Nephron progenitor cell (in vitro differentiated cells): ENCODE results near the gene MIA2.

Source experiments
- DNase-seq: peaks from one replicate; pipeline ENCODE4 v3.0.0; 2021
- H3K27ac Mint-ChIP-seq: 2 replicates; pipeline ENCODE4 v1.8.0; 2021; ENCODE audit warnings: mild to moderate bottlenecking, moderate library complexity, mixed read lengths
- H3K27me3 Mint-ChIP-seq: 2 replicates; pipeline ENCODE4 v1.8.0; 2021; ENCODE audit warnings: mild to moderate bottlenecking, low read depth, mixed read lengths; ENCODE audit not compliant: poor library complexity
- H3K36me3 Mint-ChIP-seq: 2 replicates; pipeline ENCODE4 v1.8.0; 2021; ENCODE audit warnings: low read depth, mixed read lengths
- H3K4me1 Mint-ChIP-seq: 2 replicates; pipeline ENCODE4 v1.8.0; 2021; ENCODE audit warnings: mixed read lengths
- H3K4me3 Mint-ChIP-seq: 2 replicates; pipeline ENCODE4 v1.8.0; 2021; ENCODE audit warnings: mild to moderate bottlenecking, moderate library complexity, mixed read lengths
- H3K9me3 Mint-ChIP-seq: 2 replicates; pipeline ENCODE4 v1.8.0; 2021; ENCODE audit warnings: mild to moderate bottlenecking, moderate library complexity, mixed read lengths
- TF ChIP-seq, protein P1 (sequence below): fragments of 200-600 bp; sonication (generic); IDR thresholded peaks from 2 replicates; pipeline ENCODE4 v1.5.0; 2021; ENCODE audit warnings: antibody characterized with exemption

MIA2 gene

DNA sequence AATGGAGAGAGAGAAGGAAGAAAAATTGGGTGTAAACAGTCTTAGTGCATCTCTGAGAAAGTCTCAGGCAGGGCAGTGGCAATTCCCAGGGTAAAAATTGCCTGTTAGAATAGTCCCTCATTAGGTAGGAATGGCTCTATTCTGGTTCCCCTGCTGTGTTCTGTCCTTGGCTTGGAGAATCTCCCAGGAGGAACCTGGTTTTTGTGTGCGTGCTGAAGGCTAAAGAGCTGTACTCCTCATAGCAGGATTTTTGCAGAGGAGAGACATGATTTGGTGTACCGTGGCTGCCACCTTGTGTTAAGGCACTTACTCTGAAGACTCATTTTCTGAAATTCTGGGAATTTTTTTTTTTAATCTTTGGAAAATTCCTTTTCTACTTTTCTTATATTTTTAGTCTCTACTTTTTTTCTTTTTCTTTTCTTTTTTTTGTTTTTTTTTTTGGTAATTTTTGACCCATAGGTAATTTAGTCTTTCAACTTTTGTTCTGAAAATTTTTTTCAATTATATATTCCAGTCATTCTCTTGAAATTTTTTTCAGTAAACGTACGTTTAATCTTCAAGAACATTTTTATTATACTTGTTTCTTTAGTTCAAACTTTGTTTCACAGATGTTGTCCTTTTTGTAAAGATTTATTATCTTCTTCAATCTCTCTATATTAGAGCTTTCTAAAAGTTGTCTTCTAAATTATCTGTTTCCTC, 134.7 kb downstream of the MIA2 start:
- DNase-seq: peak; percentile 57
- peaks cover 28% of the 10 kb centered on the region for H3K9me3 Mint-ChIP-seq
- peak overlapping the region; percentile 24 for H3K27ac Mint-ChIP-seq
- H3K27me3 Mint-ChIP-seq: no peaks in the 10 kb centered on the region
- TF ChIP-seq, protein P1, sequence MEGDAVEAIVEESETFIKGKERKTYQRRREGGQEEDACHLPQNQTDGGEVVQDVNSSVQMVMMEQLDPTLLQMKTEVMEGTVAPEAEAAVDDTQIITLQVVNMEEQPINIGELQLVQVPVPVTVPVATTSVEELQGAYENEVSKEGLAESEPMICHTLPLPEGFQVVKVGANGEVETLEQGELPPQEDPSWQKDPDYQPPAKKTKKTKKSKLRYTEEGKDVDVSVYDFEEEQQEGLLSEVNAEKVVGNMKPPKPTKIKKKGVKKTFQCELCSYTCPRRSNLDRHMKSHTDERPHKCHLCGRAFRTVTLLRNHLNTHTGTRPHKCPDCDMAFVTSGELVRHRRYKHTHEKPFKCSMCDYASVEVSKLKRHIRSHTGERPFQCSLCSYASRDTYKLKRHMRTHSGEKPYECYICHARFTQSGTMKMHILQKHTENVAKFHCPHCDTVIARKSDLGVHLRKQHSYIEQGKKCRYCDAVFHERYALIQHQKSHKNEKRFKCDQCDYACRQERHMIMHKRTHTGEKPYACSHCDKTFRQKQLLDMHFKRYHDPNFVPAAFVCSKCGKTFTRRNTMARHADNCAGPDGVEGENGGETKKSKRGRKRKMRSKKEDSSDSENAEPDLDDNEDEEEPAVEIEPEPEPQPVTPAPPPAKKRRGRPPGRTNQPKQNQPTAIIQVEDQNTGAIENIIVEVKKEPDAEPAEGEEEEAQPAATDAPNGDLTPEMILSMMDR: peak; percentile 62
- H3K36me3 Mint-ChIP-seq: peaks cover 27% of the 10 kb centered on the region
- H3K4me1 Mint-ChIP-seq: peaks cover 5% of the 10 kb centered on the region
- no peak overlapping the region for H3K4me3 Mint-ChIP-seq

DNA sequence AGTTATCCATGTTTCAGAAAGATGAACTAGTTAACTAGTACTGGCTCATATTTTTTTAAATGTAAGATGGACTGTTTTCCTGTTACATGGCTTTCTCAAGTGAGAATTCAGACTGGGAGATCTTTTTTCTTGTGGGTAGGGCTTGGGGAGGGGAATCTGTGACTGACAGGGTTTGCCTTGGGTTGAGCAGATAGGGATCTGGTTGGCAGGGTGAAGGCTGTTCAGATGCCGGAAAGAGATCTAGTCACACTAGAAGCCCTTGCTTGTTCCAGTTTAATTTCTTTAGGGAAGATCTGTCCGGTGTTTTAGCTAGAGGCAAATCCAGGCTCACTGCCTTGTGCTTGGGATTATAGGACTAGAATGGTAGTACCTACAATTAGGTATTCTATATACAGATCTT, 135.3 kb downstream of the MIA2 start:
- TF ChIP-seq, protein P1: no peak

DNA sequence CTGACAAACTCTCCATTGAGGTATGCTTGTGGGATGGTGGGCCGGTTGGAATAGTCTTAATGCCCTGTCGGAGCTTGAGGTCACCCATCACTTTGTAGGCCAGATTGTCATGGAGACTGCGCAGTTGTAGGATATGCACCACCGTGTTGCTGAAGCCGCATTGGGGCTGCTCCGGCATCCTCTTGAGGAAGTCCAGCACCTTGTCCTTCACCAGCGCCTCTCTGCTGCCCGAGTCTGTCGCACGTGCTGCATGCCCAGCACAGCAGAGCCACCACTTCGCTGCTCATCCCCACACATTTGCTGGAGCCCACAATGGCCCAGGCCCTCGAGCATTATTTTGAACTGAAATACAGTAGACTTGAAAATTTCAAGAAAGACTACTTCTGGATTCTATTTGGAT, 136.7 kb downstream of the MIA2 start:
- Mint-ChIP-seq H3K4me3 (no peak overlapping the region), H3K4me1 (peaks cover 5% of the 10 kb centered on the region), H3K9me3 (peaks cover 8% of the 10 kb centered on the region), H3K27ac (peak overlapping the region; percentile 60), H3K27me3 (no peaks in the 10 kb centered on the region), H3K36me3 (peaks cover 7% of the 10 kb centered on the region)
- DNase-seq: no peak
- TF ChIP-seq, protein P1: no peak

More for the DNA sequence above, 135.3 kb downstream of the MIA2 start:
- no peak for DNase-seq
- Mint-ChIP-seq H3K36me3 (peaks cover 21% of the 10 kb centered on the region), H3K27ac (no peak overlapping the region), H3K4me3 (no peak overlapping the region), H3K9me3 (peaks cover 21% of the 10 kb centered on the region), H3K27me3 (no peaks in the 10 kb centered on the region), H3K4me1 (peaks cover 5% of the 10 kb centered on the region)

DNA sequence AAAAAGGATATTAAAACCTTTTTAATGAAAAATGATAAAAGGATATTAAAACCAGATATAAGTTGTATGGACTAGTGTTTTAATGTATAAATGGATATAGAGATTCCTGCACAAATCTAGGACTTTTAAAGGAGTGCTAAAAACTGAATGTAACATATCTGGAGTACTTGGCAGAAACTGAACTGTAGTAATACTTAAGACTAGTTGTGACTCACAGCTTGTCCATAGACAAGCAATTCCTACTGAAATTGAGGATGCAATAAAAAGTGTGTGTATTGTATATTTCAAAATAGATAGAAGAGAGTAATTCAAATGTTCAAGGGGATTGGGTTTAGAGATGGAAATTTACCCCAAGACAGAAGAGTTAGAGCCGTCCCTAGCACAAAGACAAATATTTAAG, 138.9 kb downstream of the MIA2 start:
- peaks cover 14% of the 10 kb centered on the region for H3K4me1 Mint-ChIP-seq
- no peak overlapping the region for H3K27ac Mint-ChIP-seq
- H3K36me3 Mint-ChIP-seq: no peaks in the 10 kb centered on the region
- no peak overlapping the region for H3K4me3 Mint-ChIP-seq
- TF ChIP-seq, protein P1: no peak
- no peak for DNase-seq
- no peaks in the 10 kb centered on the region for H3K9me3 Mint-ChIP-seq
- no peaks in the 10 kb centered on the region for H3K27me3 Mint-ChIP-seq

DNA sequence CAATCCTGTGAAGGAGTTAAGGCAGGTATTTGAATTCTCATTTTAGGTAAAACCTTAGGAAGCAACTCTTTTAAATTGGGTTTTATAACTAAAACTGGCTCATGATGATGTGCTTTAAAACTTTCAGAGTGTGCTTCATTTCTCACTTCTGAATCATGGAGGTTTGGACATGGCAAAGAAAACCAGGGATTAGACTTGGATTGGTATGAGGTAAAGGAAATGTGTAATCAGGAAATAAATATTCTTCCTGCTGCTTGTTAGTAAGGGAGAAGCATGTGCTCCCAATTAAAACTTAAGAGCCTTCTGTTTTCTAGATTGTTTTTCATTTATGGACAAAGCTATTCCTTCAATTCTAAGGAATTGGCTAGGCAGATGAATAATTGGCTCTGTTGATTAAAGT, 141.1 kb downstream of the MIA2 start:
- TF ChIP-seq, protein P1: no peak
- Mint-ChIP-seq H3K27me3 (no peaks in the 10 kb centered on the region), H3K36me3 (no peaks in the 10 kb centered on the region), H3K27ac (no peak overlapping the region), H3K9me3 (no peaks in the 10 kb centered on the region), H3K4me3 (no peak overlapping the region), H3K4me1 (peaks cover 9% of the 10 kb centered on the region)
- DNase-seq: no peak
